ENCODE data around the gene PLD6. TPM values are rescaled to one million over a fixed set of nuclear protein-coding genes. Genes with fewer than 3 reads are reported as not detected.

The PLD6 gene
- total RNA-seq, 2 donors from 2014 or later: 9.5 to 26.4 TPM

DNA sequence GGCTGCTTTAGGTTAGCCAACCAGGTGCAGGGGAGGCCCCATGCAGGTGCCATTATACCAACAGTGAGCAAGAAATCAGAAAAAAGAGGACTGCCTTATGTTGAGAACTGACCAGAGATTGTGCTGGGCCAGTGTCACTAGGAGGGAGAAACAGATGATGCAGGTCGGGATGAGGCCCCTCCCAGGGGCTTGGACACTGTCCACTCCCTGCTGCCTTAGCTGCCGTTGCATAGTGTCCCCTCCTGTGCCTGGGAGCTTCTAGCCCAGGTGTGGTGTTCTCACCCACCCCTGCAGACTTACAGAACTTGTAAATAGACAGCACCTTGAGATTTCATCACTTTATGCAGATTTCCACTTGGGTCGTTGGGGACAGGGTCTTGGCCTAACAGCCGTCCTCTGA lies 36.7 kb downstream of the PLD6 start:
- Histone ChIP-seq H3K4me1 (replicated peaks) (no peaks in the 10 kb centered on the region), H3K36me3 (peaks cover 13 to 14% of the 10 kb centered on the region in 2 donors), H3K9me3 (no peaks in the 10 kb centered on the region), H3K27me3 (replicated peaks; ENCODE audit: insufficient read depth) (no peaks in the 10 kb centered on the region), H3K27ac (no peak overlapping the region), H3K4me3 (no peak overlapping the region)
- TF ChIP-seq POLR2A (IDR thresholded peaks at IDR 0.05): no peak
- TF ChIP-seq, protein P1, sequence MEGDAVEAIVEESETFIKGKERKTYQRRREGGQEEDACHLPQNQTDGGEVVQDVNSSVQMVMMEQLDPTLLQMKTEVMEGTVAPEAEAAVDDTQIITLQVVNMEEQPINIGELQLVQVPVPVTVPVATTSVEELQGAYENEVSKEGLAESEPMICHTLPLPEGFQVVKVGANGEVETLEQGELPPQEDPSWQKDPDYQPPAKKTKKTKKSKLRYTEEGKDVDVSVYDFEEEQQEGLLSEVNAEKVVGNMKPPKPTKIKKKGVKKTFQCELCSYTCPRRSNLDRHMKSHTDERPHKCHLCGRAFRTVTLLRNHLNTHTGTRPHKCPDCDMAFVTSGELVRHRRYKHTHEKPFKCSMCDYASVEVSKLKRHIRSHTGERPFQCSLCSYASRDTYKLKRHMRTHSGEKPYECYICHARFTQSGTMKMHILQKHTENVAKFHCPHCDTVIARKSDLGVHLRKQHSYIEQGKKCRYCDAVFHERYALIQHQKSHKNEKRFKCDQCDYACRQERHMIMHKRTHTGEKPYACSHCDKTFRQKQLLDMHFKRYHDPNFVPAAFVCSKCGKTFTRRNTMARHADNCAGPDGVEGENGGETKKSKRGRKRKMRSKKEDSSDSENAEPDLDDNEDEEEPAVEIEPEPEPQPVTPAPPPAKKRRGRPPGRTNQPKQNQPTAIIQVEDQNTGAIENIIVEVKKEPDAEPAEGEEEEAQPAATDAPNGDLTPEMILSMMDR (IDR thresholded peaks at IDR 0.05): no peak
- TF ChIP-seq POLR2AphosphoS5 (IDR thresholded peaks at IDR 0.05): no peak
- no peak for DNase-seq (ENCODE audit: low spot score)
- 82% methylated on average over 4 of the region's 4 CpGs for WGBS
- intact Hi-C loops (cut with DNase I): no loop called here

GRCh38 chr17:17168401-17168800 lies 37.7 kb downstream of the PLD6 start:
- no peak for TF ChIP-seq POLR2AphosphoS5 (IDR thresholded peaks at IDR 0.05)
- TF ChIP-seq, protein P1 (IDR thresholded peaks at IDR 0.05): no peak
- TF ChIP-seq POLR2A (IDR thresholded peaks at IDR 0.05): no peak

DNA sequence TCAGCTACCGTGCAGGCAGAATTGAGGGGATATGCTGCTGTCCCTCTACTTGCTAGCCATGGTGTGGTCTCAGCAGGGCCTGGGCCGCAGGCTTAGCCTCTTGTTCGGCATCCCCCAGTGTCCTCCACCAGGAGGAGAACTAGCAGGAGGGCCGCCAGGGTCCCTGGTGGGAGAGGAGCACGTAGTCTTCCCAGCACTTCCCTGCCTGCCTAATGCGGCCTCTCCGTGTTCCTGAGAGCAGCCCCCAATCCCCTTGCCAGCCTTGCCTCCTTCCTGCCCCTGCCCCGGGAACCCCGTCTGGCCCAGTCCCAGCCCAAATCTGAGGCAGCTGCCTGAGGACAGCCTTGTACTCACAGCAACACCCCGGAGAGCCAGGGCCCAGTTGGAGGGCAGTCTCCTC lies 38.1 kb downstream of the PLD6 start:
- H3K9me3 ChIP-seq: no peaks in the 10 kb centered on the region
- intact Hi-C loops (cut with DNase I): no loop called here
- TF ChIP-seq, protein P1 (IDR thresholded peaks at IDR 0.05): no peak
- no peak for TF ChIP-seq POLR2A (IDR thresholded peaks at IDR 0.05)
- TF ChIP-seq POLR2AphosphoS5 (IDR thresholded peaks at IDR 0.05): no peak
- no peaks in the 10 kb centered on the region for H3K4me1 ChIP-seq (replicated peaks)
- no peak overlapping the region for H3K27ac ChIP-seq
- 89% methylated on average over 10 of the region's 10 CpGs for WGBS
- no peaks in the 10 kb centered on the region for H3K27me3 ChIP-seq (replicated peaks; ENCODE audit: insufficient read depth)
- H3K4me3 ChIP-seq: no peak overlapping the region
- no peak for DNase-seq (ENCODE audit: low spot score)
- peaks cover 14 to 17% of the 10 kb centered on the region in 2 donors for H3K36me3 ChIP-seq

More at GRCh38 chr17:17168401-17168800, 37.7 kb downstream of the PLD6 start:
- Histone ChIP-seq H3K4me3 (no peak overlapping the region), H3K27me3 (replicated peaks; ENCODE audit: insufficient read depth) (no peaks in the 10 kb centered on the region), H3K36me3 (peaks cover 14 to 17% of the 10 kb centered on the region in 2 donors), H3K9me3 (no peaks in the 10 kb centered on the region), H3K4me1 (replicated peaks) (no peaks in the 10 kb centered on the region), H3K27ac (no peak overlapping the region)
- intact Hi-C loops (cut with DNase I): no loop called here
- 91% methylated on average over 5 of the region's 5 CpGs for WGBS
- DNase-seq (ENCODE audit: low spot score): no peak

GRCh38 chr17:17167356-17167755 lies 38.8 kb downstream of the PLD6 start:
- TF ChIP-seq POLR2AphosphoS5 (IDR thresholded peaks at IDR 0.05) (no peak), POLR2A (IDR thresholded peaks at IDR 0.05) (no peak)
- TF ChIP-seq, protein P1 (IDR thresholded peaks at IDR 0.05): no peak
- no peak for DNase-seq (ENCODE audit: low spot score)
- WGBS: 82% methylated on average over 8 of the region's 10 CpGs
- Histone ChIP-seq H3K9me3 (no peaks in the 10 kb centered on the region), H3K36me3 (peaks cover 14 to 17% of the 10 kb centered on the region in 2 donors), H3K27me3 (replicated peaks; ENCODE audit: insufficient read depth) (no peaks in the 10 kb centered on the region), H3K4me3 (no peak overlapping the region), H3K4me1 (replicated peaks) (no peaks in the 10 kb centered on the region), H3K27ac (no peak overlapping the region)
- intact Hi-C loops (cut with DNase I): no loop called here

DNA sequence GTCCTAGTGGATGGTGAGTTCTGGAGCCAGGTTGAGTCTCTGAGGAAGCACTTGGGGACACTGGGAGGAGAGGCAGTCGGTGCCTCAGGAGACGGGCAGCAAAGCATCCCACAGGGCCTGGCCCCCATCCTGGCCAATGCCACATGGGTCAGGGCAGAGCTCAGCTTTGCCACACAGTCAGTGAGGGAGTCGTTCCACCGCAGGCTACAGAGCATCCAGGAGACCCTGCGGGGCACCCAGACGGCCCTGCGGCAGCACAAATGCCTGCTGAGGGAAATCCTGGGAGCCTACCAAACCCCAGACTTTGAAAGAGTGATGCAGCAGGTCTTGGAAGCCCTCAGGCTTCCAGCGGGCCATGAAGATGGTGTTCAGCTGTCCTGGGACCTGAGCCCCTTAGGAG lies 39.7 kb downstream of the PLD6 start:
- intact Hi-C loops (cut with DNase I): no loop called here
- 88% methylated on average over 8 of the region's 8 CpGs for WGBS
- TF ChIP-seq POLR2A (IDR thresholded peaks at IDR 0.05): no peak
- no peak for TF ChIP-seq POLR2AphosphoS5 (IDR thresholded peaks at IDR 0.05)
- TF ChIP-seq, protein P1 (IDR thresholded peaks at IDR 0.05): no peak
- no peak for DNase-seq (ENCODE audit: low spot score)
- Histone ChIP-seq H3K4me3 (no peak overlapping the region), H3K36me3 (peaks cover 14 to 22% of the 10 kb centered on the region in 2 donors), H3K4me1 (replicated peaks) (no peaks in the 10 kb centered on the region), H3K9me3 (no peaks in the 10 kb centered on the region), H3K27me3 (replicated peaks; ENCODE audit: insufficient read depth) (no peaks in the 10 kb centered on the region), H3K27ac (no peak overlapping the region)

All from prostate gland (tissue), 2 donors.